NCI-H345 (cell line): Measurements from ENCODE around the gene OR1C1.
"Not testable (repeated sequence)": the region's sequence is repeated elsewhere in the genome, so short reads cannot be mapped to it uniquely, and the experiment has no call there.

ENCODE experiments used
- DNase-seq: peaks from one replicate; lab custom pipeline; 2025; lab: John Stamatoyannopoulos, UW

OR1C1 gene, protein sequence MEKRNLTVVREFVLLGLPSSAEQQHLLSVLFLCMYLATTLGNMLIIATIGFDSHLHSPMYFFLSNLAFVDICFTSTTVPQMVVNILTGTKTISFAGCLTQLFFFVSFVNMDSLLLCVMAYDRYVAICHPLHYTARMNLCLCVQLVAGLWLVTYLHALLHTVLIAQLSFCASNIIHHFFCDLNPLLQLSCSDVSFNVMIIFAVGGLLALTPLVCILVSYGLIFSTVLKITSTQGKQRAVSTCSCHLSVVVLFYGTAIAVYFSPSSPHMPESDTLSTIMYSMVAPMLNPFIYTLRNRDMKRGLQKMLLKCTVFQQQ

GRCh38 chr1:247760456-247760855, at the start of gene OR1C1:
Gene OR1C1, minus strand, starts transcription at chr1:247760556. Its CDS starts 2,150 bp downstream, at chr1:247758406.
- no peak for DNase-seq

DNA sequence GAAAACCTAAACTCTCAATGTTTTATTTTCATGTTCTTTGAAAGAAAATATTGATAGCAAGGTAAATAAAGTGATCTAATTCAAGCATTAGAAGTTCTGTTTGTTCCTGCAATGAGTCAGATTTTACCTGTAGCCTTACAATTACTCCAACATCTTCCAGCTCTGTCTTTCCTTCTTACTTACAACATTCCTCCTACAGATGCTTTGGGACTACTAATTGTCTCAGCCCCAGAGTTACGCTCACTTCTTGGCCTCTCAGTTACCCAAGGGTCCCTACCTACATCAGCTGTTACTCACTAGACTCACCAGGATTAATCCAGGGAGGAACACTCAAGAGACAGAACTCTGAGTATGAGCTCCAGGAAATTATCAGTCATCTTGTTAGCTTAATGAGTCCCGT, 37.2 kb upstream of the OR1C1 start:
- DNase-seq: no peak

DNA sequence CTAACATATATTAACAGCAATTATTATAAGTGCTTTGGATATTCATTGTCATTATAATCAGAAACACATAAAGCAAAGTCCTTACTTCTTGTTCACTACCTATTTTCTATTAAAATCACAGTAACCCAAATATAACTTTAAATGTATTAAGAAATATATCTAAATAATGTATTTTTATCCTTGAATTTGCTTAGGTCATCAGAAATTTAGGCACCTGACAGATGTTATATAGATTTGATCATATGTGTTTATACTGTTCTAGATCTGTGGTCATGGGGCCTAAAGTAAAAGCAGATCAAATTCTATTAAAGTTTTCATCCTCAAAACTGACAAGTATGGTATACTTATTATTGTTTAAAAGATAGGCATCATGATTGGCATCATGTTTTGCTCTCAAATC, 9.2 kb upstream of the OR1C1 start:
- no peak for DNase-seq

- not testable (repeated sequence) for DNase-seq
Measured at GRCh38 chr1:247754311-247754710, 6.0 kb downstream of the OR1C1 start.

DNA sequence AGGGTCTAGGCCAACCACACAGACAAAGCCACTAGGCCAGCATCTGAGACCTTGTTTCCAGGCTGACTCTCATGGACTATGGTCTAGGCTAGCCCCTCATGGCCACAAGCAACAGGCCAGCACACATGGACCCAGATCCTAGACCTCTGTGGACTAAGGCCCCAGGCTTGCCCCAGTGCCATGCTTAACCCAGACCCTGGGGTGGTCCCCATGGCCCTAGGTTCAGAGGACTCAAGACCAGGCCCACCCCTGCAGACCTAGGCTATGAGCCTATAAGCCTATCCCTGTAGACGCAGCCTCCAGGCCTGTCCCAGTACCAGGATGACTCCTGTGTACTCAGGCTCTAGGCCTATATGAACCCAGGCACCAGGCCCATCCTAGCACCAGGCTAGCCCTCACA, 10.5 kb downstream of the OR1C1 start:
- DNase-seq: no peak

DNA sequence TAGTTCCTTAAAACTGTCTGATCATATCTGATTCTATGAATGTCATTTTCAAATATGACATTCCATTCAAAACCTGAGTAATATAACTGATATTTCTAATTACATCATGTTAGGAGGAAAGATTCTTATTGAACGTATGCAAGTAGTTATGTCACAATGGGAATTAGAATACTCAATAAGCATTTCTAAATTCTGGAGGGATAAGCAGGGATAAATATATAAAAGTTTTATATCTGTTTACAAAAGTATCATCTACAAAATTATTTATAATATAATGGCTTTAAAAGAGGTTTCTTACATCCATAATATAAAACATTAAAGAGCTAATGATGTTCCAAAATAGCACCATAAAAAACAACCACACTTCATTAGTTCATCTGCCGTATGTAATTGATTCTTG, 12.3 kb downstream of the OR1C1 start, which contains the start of gene OR14A2:
OR14A2 (minus strand) TSS at position 101 of the 400 bp plus-strand sequence.
- DNase-seq: no peak

DNA sequence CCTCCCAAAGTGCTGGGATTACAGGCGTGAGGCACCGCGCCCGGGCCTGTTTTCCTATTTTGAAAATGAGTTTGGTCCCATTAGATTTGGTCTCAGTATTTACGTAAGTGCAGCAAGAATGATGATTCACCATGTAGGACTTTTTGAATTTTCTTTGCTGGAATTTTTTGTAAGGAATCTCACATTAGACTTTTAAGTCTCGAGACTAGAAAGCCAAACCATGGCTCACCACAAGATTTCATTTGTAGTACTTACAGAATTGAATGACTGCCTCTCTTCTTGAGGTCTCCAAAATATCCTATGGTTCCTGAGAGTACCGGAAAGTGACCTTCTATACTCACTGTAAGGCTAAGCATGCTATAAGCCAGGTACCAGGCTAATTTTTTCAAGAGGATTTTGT, 12.7 kb downstream of the OR1C1 start:
- no peak for DNase-seq

- DNase-seq: no peak
Measured at GRCh38 chr1:247746391-247746935, 13.9 kb downstream of the OR1C1 start.

- DNase-seq: not testable (repeated sequence)
Measured at GRCh38 chr1:247742215-247742760, 18.1 kb downstream of the OR1C1 start.

- DNase-seq: no peak
Measured at GRCh38 chr1:247741756-247742155, 18.6 kb downstream of the OR1C1 start.

GRCh38 chr1:247740721-247741120, 19.6 kb downstream of the OR1C1 start:
- DNase-seq: no peak

DNA sequence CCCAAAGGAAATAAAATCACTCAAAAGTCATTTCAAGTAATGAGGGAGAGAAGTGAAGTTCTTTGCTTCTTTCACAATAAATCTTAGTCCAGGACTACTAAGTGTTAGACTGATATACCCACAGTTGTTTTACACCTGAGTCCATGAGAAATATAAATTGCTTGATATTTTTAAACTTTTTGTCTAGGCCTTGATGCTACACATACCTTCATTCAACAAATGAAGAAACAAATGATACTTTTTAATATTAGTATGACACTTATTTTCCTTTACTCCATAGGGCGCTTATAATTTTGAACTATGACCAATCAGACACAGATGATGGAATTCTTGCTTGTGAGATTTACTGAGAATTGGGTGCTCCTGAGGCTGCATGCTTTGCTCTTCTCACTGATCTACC, 22.0 kb downstream of the OR1C1 start, which contains the start of gene OR14K1:
OR14K1 (plus strand) TSS at position 301 of the 400 bp plus-strand sequence; CDS start at position 301, 0 bp downstream.
- no peak for DNase-seq

DNA sequence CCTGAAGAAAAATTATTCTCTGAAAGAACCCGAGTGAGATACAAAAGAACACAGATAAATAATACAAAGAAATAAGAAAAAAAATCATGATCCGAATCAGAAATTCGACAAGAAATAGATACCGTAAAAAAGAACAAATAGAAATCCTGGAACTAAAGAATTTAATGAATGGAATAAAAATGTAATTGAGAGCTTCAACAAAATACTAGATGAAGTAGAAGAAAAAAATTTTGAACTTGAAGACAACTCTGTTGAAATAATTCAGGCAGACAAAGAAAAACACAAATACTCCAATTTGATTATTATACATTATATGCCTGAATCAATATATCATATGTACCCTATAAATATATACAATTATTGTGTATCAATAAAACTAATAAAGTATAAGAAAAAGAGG, 39.1 kb downstream of the OR1C1 start:
- no peak for DNase-seq

GRCh38 chr1:247716546-247716945, 43.8 kb downstream of the OR1C1 start, which contains the start of gene OR6F1:
Gene OR6F1, minus strand, starts transcription at chr1:247716646. Its CDS starts 3,891 bp downstream, at chr1:247712755.
- no peak for DNase-seq

- DNase-seq: no peak
Measured at GRCh38 chr1:247713753-247714152, 46.6 kb downstream of the OR1C1 start.

GRCh38 chr1:247710681-247711080, 49.7 kb downstream of the OR1C1 start:
- DNase-seq: not testable (repeated sequence)
